ENCODE measurements around the gene UTP14C. TPM values are rescaled to one million over a fixed set of nuclear protein-coding genes. Genes with fewer than 3 reads are reported as not detected.
"Not testable (repeated sequence)": the region's sequence is repeated elsewhere in the genome, so short reads cannot be mapped to it uniquely, and the experiment has no call there.

The UTP14C gene
- total RNA-seq, 1 experiment from 2014 or later, result 16.7 TPM

DNA sequence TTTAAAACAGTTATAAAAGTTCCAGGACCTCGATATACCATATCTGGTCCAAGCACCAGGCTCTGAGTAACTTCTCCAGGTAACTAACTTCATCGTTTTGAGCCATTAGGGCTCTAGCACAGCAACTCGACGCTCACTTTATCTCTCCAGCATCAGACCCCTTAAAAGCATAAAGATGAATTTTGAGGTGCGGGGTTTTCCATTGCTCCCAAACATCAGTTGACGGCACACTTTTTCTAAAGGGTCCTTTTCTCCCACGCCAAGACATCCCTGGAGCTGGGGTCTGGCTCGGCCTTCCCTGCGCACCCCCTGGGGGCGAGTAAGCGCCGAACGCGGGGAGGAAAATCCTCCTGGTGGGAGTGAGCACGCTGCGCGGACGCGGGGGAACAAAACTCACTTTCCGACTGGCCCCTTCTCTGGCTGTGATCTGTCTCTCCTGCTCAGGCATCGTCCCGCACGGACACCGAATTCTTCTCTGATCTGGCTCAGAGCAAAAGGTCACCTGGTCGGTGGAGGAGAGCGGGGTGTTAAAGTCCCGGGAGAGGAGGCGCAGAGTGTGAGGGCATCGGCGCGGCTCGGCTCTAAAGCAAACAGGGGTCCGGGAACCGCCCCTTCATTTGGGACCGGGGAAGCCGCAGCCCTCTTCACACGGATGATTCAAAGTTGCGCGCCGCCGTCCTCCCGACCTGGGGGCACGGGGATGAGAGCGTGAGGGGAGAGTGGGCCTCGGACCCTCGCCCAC is 13.4 kb upstream of the UTP14C start, which contains the start of gene ATP7B:
Gene ATP7B, minus strand, starts transcription at position 561 of the 742 bp plus-strand sequence. Its CDS starts 113 bp downstream, at position 448.
- Histone ChIP-seq H3K4me3 (peak within 1 kb of the TSS; percentile 90), H3K9me3 (replicated peaks) (no peaks in the 10 kb centered on the region), H3K27ac (peak within 1 kb of the TSS; percentile 57), H3K36me3 (peaks cover 4% of the 10 kb centered on the region), H3K4me1 (replicated peaks) (peaks cover 6% of the 10 kb centered on the region), H3K27me3 (replicated peaks) (peaks cover 10% of the 10 kb centered on the region; the same call in 1 of the 2 replicates)
- DNase-seq (ENCODE audit: low read depth in 1 of 2, low spot score in 2 of 2), result no peak

DNA sequence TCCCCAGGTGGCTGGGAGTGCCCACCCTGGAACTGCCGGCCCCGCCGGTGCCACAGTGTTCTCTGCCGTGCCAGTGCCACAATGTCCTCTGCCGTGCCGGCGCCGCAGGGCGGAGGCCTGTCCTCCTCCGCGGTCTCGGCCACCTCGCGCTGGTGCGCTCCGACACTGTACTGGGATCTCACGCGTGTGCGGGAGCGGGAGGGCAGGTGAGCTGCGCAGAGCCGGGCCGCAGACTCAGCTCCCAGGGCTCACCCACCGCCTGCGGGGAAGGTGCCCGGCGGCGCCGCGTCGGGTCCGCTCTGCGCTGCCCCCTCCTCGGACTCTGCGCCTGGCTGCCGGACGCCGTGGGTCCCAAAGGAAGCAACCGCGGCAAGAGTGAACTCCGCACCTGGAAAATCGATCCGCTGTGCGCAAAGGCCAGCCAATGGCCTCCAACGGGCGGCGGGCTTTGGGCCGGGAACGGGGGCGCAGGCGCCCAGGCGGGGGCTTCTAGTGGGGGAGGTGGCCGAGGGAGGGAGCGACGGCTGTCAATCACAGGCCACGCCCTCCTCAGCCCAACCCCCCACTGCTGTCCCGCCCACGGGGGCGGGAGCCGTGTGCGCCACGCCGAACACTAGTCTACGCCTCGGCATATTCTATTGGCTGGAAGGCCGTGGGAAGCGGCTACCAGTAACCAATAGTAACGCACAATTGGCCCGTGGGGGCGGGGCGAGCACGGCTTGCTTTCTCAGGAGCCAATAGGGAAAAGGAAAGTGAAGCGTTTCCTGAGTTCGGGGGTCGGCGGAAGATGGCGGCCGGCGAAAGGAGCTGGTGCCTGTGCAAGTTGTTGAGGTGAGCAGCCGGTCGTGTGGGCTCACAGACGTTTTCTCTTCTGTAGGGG is 12.6 kb upstream of the UTP14C start, which contains the start of gene ALG11:
Gene ALG11, plus strand, starts transcription at position 767 of the 880 bp plus-strand sequence. Its CDS starts 21 bp downstream, at position 788.
- peaks cover 6% of the 10 kb centered on the region for H3K4me1 ChIP-seq (replicated peaks)
- peaks cover 10% of the 10 kb centered on the region; the same call in 1 of the 2 replicates for H3K27me3 ChIP-seq (replicated peaks)
- H3K9me3 ChIP-seq (replicated peaks), result no peaks in the 10 kb centered on the region
- H3K4me3 ChIP-seq, result peak within 1 kb of the TSS; percentile 90
- peak within 1 kb of the TSS; percentile 57 for H3K27ac ChIP-seq
- DNase-seq (ENCODE audit: low read depth in 1 of 2, low spot score in 2 of 2), result peak; percentile 95 to 98
- H3K36me3 ChIP-seq, result peaks cover 4% of the 10 kb centered on the region

DNA sequence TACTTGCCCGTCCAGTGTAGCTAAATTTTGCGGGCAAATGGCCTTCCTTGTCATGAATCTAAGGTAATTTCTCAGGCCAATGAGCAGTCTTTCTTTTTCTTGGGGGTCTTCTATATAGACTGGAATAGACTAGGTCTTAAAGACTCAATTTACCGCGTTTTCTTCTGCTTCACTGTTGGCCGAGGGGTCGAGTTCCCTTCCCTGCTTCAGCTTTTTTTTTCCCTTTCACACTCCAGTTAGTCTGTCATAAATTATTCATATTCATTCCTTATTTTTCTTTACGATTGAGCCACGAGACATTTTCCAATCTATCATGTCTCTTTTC is 12.0 kb upstream of the UTP14C start:
- Histone ChIP-seq H3K27ac (peak overlapping the region; percentile 57), H3K9me3 (replicated peaks) (no peaks in the 10 kb centered on the region), H3K27me3 (replicated peaks) (peaks cover 10% of the 10 kb centered on the region; the same call in 1 of the 2 replicates), H3K36me3 (peaks cover 4% of the 10 kb centered on the region), H3K4me1 (replicated peaks) (peaks cover 6% of the 10 kb centered on the region), H3K4me3 (peak overlapping the region; percentile 90)
- DNase-seq (ENCODE audit: low read depth in 1 of 2, low spot score in 2 of 2), result no peak

DNA sequence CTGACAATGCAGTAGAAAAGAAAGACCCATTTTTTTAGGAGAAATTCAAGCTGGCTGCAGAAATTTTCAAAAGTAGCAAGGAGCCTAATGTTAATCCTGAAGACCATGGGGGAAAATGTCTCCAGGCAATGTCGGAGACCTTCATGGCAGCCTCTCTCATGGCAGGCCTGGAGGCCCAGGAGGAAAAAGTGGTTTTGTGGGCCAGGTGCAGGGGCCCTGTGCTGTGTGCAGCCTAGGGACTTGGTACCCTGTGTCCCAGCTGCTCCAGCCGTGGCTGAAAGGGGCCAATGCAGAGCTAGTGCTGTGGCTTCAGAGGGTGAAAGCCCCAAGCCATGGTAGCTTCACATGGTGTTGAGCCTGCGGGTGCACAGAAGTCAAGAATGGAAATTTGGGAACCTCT is 8.2 kb upstream of the UTP14C start:
- H3K4me1 ChIP-seq (replicated peaks), result no peaks in the 10 kb centered on the region; the same call in none of the 2 replicates
- H3K36me3 ChIP-seq, result peaks cover 24% of the 10 kb centered on the region
- H3K4me3 ChIP-seq, result no peak overlapping the region
- no peak overlapping the region for H3K27ac ChIP-seq
- H3K9me3 ChIP-seq (replicated peaks), result no peaks in the 10 kb centered on the region
- no peaks in the 10 kb centered on the region for H3K27me3 ChIP-seq (replicated peaks)
- no peak for DNase-seq (ENCODE audit: low read depth in 1 of 2, low spot score in 2 of 2)

DNA sequence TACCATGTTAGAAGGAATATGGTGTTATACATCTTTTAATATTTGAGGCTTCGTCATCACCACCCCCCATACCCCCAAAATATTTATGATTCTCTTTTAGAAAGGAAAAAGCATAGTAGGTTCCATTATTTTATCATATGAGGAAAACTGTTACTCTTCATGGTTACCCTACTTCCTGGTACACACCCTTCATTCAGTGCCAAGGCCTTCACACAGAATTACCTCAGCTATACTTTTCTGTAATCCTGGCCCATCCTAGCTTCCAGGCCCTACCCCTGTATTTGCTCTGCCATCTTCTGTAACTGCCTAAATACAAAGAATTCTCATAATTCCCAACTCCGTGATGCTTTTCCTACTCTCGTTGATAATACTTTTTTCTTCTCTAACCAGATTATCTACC is 4.3 kb upstream of the UTP14C start:
- Histone ChIP-seq H3K36me3 (peaks cover 43% of the 10 kb centered on the region), H3K4me1 (replicated peaks) (no peaks in the 10 kb centered on the region), H3K27ac (no peak overlapping the region), H3K4me3 (no peak overlapping the region), H3K27me3 (replicated peaks) (no peaks in the 10 kb centered on the region), H3K9me3 (replicated peaks) (no peaks in the 10 kb centered on the region)
- DNase-seq (ENCODE audit: low read depth in 1 of 2, low spot score in 2 of 2), result no peak

DNA sequence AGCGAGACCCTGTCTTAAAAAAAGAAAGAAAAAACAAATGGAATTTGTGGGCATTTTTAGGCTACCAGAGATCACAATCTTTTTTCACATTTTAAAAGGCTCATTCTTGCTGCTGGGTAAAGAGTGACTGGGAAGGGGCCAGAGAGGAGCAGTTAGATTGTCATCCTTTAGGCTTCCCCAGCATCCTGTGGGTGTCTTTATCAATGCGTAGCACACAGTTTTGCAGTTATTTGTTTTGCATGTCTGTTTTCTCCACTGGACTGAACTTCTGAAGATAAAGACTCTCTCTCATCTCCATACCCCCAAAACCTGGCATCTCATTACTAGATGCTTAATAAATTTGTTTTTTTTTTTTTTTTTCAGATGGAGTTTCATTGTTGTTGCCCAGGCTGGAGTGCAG is 2.1 kb upstream of the UTP14C start:
- Histone ChIP-seq H3K36me3 (peaks cover 49% of the 10 kb centered on the region), H3K27ac (no peak overlapping the region)

DNA sequence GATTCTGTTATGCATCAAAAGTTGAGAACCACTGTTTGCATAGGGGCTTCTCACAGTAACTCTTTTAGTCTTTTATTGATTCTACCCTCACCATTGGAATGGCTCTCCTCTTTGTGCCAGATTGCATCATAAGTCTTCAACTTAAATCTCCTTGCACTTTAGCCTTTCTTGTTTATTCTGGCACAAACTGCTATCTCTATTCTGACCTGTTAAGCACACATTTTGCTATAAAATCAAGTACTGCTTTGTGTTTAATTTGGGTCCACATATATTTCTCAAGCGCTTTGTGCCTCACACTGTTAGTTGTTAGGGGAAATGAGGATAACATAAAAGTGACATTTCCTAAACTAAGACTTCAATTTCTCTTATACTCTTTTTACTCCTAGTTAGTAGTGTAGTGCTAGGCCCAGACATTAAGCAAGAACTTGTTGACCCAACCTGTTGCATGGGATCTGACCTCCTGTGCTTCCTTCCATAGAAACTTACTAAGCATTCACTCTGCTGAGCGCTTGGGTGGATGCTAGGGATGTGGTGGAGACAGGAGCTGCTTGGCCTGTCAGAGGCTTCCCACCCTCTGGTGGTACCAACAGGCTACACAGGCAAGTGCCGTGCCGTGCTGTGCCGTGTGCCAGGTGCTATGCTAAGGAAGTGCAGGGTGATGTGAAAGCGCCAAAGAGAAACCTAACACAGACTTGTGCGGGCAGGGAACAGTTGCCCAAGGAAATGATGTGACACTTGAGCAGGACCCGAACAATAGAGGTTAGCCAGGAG is 1.2 kb downstream of the UTP14C start:
- Histone ChIP-seq H3K4me1 (replicated peaks) (no peaks in the 10 kb centered on the region), H3K4me3 (no peak overlapping the region), H3K27me3 (replicated peaks) (no peaks in the 10 kb centered on the region)

More for the DNA sequence above, 2.1 kb upstream of the UTP14C start:
- Histone ChIP-seq H3K9me3 (replicated peaks) (no peaks in the 10 kb centered on the region), H3K27me3 (replicated peaks) (no peaks in the 10 kb centered on the region), H3K4me1 (replicated peaks) (no peaks in the 10 kb centered on the region), H3K4me3 (no peak overlapping the region)
- no peak for DNase-seq (ENCODE audit: low read depth in 1 of 2, low spot score in 2 of 2)

DNA sequence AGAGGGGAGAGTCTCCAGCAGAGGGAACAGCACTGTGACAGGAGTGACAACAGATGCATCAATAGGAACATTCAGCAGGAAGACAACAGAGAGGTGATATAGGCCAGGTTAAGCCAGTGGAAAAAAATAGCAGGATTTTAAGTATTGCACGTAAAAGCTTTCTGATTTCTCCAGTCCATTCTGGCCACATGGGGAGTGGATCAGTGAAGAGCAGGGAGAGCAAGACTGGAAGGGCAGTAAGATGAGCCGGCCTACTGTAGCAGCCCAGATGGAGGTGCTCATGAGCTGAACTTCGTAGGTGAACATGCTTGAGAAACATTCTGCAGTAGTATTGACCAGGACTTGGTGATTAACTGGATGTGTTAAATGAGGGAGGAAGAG is 1.7 kb downstream of the UTP14C start:
- H3K4me1 ChIP-seq (replicated peaks), result no peaks in the 10 kb centered on the region
- no peak overlapping the region for H3K27ac ChIP-seq
- H3K27me3 ChIP-seq (replicated peaks), result no peaks in the 10 kb centered on the region
- H3K9me3 ChIP-seq (replicated peaks), result no peaks in the 10 kb centered on the region
- no peak for DNase-seq (ENCODE audit: low read depth in 1 of 2, low spot score in 2 of 2)
- H3K36me3 ChIP-seq, result peaks cover 46% of the 10 kb centered on the region
- H3K4me3 ChIP-seq, result no peak overlapping the region

More for the DNA sequence above, 1.2 kb downstream of the UTP14C start:
- H3K27ac ChIP-seq, result no peak overlapping the region
- H3K36me3 ChIP-seq, result peaks cover 50% of the 10 kb centered on the region
- no peaks in the 10 kb centered on the region for H3K9me3 ChIP-seq (replicated peaks)
- no peak for DNase-seq (ENCODE audit: low read depth in 1 of 2, low spot score in 2 of 2)

DNA sequence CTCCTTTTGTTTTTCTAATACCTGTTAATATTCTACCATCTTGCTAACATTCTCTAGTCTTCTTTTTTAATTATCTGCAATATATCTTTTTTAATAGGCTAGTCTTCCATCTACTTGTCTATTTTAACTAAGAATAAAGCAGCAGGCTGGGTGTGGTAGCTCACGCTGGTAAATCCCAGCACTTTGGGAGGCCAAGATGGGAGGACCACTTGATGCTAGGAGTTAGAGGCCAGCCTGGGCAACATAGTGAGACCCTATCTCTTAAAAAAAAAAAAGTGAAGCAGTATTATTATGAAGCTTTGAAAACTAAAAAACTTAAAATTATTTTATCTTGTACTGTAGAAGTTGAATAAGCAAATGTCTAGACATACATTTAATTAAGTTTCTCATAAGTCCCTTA is 3.3 kb downstream of the UTP14C start:
- no peaks in the 10 kb centered on the region for H3K4me1 ChIP-seq (replicated peaks)
- no peak overlapping the region for H3K4me3 ChIP-seq
- no peaks in the 10 kb centered on the region for H3K9me3 ChIP-seq (replicated peaks)
- peaks cover 44% of the 10 kb centered on the region for H3K36me3 ChIP-seq
- no peak overlapping the region for H3K27ac ChIP-seq
- H3K27me3 ChIP-seq (replicated peaks), result no peaks in the 10 kb centered on the region
- no peak for DNase-seq (ENCODE audit: low read depth in 1 of 2, low spot score in 2 of 2)

DNA sequence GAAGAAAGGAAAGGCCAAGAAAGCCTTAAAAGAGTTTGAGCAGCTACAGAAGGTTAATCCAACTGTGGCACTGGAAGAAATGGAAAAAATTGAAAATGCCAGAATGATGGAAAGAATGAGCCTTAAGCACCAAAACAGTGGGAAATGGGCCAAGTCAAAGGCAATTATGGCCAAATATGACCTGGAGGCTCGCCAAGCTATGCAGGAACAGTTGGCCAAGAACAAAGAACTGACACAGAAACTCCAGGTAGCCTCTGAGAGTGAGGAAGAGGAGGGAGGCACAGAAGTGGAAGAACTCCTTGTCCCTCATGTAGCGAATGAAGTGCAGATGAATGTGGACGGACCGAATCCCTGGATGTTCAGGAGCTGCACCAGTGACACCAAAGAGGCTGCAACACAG is 5.1 kb downstream of the UTP14C start:
- Histone ChIP-seq H3K9me3 (replicated peaks) (no peaks in the 10 kb centered on the region), H3K27me3 (replicated peaks) (no peaks in the 10 kb centered on the region), H3K36me3 (peaks cover 33% of the 10 kb centered on the region), H3K4me3 (no peak overlapping the region), H3K4me1 (replicated peaks) (no peaks in the 10 kb centered on the region), H3K27ac (no peak overlapping the region)
- no peak for DNase-seq (ENCODE audit: low read depth in 1 of 2, low spot score in 2 of 2)

DNA sequence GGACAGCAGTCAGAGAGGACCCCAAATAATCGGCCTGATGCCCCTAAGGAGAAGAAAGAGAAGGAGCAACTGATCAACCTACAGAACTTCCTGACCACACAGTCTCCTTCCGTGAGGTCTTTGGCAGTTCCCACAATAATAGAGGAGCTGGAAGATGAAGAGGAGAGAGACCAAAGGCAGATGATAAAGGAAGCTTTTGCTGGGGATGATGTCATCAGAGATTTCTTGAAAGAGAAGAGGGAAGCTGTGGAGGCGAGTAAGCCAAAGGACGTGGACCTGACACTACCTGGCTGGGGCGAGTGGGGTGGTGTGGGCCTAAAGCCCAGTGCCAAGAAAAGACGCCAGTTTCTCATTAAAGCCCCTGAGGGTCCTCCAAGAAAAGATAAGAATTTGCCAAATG is 5.9 kb downstream of the UTP14C start:
- not testable (repeated sequence) for H3K27ac ChIP-seq; DNase-seq (ENCODE audit: low read depth in 1 of 2, low spot score in 2 of 2); H3K27me3 ChIP-seq (replicated peaks)

DNA sequence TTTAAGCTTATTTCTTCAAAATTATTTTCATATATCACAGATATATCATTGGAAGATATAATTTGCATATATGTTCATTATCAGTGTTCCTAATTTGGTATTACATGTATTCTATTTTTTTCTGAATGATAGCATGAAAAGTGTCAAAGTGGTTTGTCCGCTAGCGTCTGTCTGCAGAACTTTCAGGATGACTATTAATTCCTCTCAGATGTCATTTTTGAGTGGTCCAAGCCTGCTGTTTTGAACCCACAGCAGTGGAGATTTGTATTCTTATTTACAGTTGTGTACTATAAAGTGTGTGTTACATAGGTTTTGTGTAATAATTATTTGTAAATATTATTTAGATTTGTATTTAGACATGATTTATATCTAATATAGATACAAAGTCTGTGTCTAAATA is 8.5 kb downstream of the UTP14C start:
- Histone ChIP-seq H3K4me1 (replicated peaks) (no peaks in the 10 kb centered on the region), H3K4me3 (no peak overlapping the region), H3K9me3 (replicated peaks) (no peaks in the 10 kb centered on the region), H3K27ac (no peak overlapping the region), H3K27me3 (replicated peaks) (no peaks in the 10 kb centered on the region), H3K36me3 (peaks cover 16% of the 10 kb centered on the region)
- no peak for DNase-seq (ENCODE audit: low read depth in 1 of 2, low spot score in 2 of 2)

More for the DNA sequence above, 5.9 kb downstream of the UTP14C start:
- H3K36me3 ChIP-seq, result peaks cover 24% of the 10 kb centered on the region
- not testable (repeated sequence) for H3K4me3 ChIP-seq; H3K4me1 ChIP-seq (replicated peaks); H3K9me3 ChIP-seq (replicated peaks)

DNA sequence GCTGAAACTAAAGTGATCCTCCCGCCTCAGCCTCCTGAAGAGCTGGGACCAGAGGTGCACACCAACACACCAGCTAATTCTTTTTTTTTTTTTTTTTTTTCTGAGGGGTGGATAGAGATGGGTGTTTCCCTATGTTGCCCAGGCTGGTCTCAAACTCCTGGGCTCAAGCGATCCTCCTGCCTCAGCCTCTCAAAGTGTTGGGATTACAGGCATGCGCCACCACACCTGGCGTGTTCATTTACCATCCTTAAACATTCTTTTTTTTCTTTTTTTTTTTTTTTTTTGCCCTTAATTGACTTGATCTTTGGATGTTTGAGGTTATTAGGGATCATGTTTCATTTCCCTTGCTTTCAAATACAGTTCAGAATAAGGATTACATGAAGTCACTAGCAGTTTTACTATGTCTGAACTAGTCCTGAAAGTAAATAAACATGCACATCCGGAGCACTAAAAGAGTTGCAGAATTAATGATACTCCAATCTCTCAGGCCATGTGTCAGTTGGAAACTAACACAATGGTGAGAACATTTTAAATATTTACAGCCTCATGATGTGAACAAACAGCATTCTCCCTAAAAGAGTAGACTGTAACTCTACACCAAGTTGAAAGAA is 10.2 kb downstream of the UTP14C start:
- H3K4me3 ChIP-seq, result no peak overlapping the region
- no peaks in the 10 kb centered on the region for H3K4me1 ChIP-seq (replicated peaks)
- no peaks in the 10 kb centered on the region for H3K9me3 ChIP-seq (replicated peaks)
- no peak overlapping the region for H3K27ac ChIP-seq
- DNase-seq (ENCODE audit: low read depth in 1 of 2, low spot score in 2 of 2), result peak in 1 of 2 experiments; percentile 4
- H3K27me3 ChIP-seq (replicated peaks), result no peaks in the 10 kb centered on the region
- H3K36me3 ChIP-seq, result peaks cover 4% of the 10 kb centered on the region; the same call in 1 of the 2 replicates
